ENCODE results near the gene AXL. TPM values are rescaled to one million over a fixed set of nuclear protein-coding genes. Genes with fewer than 3 reads are reported as not detected.
"Not testable (repeated sequence)": the region's sequence is repeated elsewhere in the genome, so short reads cannot be mapped to it uniquely, and the experiment has no call there.

AXL gene
- total and polyA plus RNA-seq, 5 donors from 2014 or later = 0.08 to 0.47 (median 0.41) TPM; not detected in 1

DNA sequence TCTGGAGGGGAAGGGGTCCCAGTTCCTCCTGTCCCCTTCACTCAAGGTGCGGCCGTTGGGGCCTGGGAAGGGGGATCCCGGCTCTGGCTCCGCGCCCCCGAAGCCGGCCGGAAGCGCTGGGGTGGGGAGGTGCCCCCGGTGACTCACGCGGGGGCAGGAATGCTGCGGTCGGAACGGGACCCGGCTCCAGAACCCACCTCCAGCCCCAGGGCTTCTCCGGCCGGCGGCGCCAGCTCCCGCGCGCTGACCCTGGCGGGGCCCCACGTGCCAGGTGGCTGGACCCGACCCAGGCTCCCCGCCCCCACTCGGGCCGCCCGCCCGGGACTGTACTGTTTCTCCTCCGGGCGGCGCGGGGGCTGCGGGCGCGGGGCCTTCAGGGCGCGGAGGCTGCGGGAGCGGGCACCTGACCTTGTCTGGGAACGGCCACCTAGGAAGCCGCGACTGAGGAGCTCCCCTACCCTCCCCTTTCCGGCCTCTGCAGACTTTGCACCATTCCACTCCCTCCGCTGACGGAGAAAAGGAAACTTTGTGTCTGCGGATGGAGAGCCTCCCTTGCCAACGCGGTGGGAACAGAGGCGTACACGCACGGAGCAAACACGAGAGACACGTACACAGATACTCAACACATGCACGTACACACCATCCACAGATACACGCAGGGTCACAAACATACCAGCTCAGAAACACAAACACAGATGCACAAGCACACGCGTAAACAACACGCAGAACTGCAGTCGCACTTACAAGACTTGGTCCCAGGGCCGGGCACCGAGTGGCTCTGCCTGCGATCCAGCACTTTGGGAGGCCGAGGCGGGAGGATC is 7.2 kb downstream of the AXL start:
- H3K27me3 ChIP-seq (ENCODE audit: control insufficient read depth, insufficient read depth, low read length) = peaks cover 14% of the 10 kb centered on the region
- peak; percentile 23 to 44 for ATAC-seq (ENCODE audit: low read depth in 2 of 2)
- Mint-ChIP-seq H3K27ac (peak overlapping the region; percentile 90 to 95 (median 91)), H3K27me3 (peaks cover 29% of the 10 kb centered on the region), H3K4me3 (peak overlapping the region; percentile 51 to 93 (median 85)), H3K9me3 (peaks cover 0 to 2% (median 0%) of the 10 kb centered on the region in 7 donors), H3K36me3 (no peaks in the 10 kb centered on the region), H3K4me1 (peaks cover 4 to 15% (median 10%) of the 10 kb centered on the region in 4 donors)
- H3K4me3 ChIP-seq (ENCODE audit: low read depth, low read length) = peak overlapping the region; percentile 72
- no peaks in the 10 kb centered on the region for H3K9me3 ChIP-seq (ENCODE audit: control insufficient read depth in 2 of 2, low read length in 2 of 2)
- H3K27ac ChIP-seq (ENCODE audit: insufficient read depth, low read length, poor library complexity, severe bottlenecking) = no peak overlapping the region
- H3K36me3 ChIP-seq (ENCODE audit: control insufficient read depth, insufficient read depth, low read length) = no peaks in the 10 kb centered on the region
- peak in 2 of 3 donors; percentile 21 to 24 for DNase-seq
- peaks cover 19% of the 10 kb centered on the region for H3K4me1 ChIP-seq (ENCODE audit: control insufficient read depth, insufficient read depth, low read length, poor library complexity, severe bottlenecking)

- ATAC-seq (ENCODE audit: low read depth in 2 of 2) (no peak), DNase-seq (no peak)
- H3K4me1 ChIP-seq (ENCODE audit: control insufficient read depth, insufficient read depth, low read length, poor library complexity, severe bottlenecking) = peaks cover 19% of the 10 kb centered on the region
- peaks cover 0 to 2% (median 0%) of the 10 kb centered on the region in 7 donors for H3K9me3 Mint-ChIP-seq
- peaks cover 4 to 15% (median 10%) of the 10 kb centered on the region in 4 donors for H3K4me1 Mint-ChIP-seq
- peak overlapping the region; percentile 51 to 93 (median 82) for H3K4me3 Mint-ChIP-seq
- peak overlapping the region; percentile 62 to 95 (median 90) for H3K27ac Mint-ChIP-seq
- H3K27me3 ChIP-seq (ENCODE audit: control insufficient read depth, insufficient read depth, low read length) = peaks cover 14% of the 10 kb centered on the region
- H3K4me3 ChIP-seq (ENCODE audit: low read depth, low read length) = peak overlapping the region; percentile 72
- H3K27ac ChIP-seq (ENCODE audit: insufficient read depth, low read length, poor library complexity, severe bottlenecking) = no peak overlapping the region
- H3K36me3 Mint-ChIP-seq = no peaks in the 10 kb centered on the region
- H3K36me3 ChIP-seq (ENCODE audit: control insufficient read depth, insufficient read depth, low read length) = no peaks in the 10 kb centered on the region
- H3K27me3 Mint-ChIP-seq = peaks cover 27% of the 10 kb centered on the region
- no peaks in the 10 kb centered on the region for H3K9me3 ChIP-seq (ENCODE audit: control insufficient read depth in 2 of 2, low read length in 2 of 2)
Observed at GRCh38 chr19:41226874-41227390, 7.9 kb downstream of the AXL start.

- Mint-ChIP-seq H3K9me3 (peaks cover 0 to 2% (median 0%) of the 10 kb centered on the region in 7 donors), H3K27ac (no peak overlapping the region), H3K36me3 (no peaks in the 10 kb centered on the region), H3K27me3 (peaks cover 17% of the 10 kb centered on the region), H3K4me1 (peaks cover 4 to 15% (median 10%) of the 10 kb centered on the region in 4 donors), H3K4me3 (no peak overlapping the region)
- DNase-seq (no peak), ATAC-seq (ENCODE audit: low read depth in 2 of 2) (no peak)
- no peaks in the 10 kb centered on the region for H3K36me3 ChIP-seq (ENCODE audit: control insufficient read depth, insufficient read depth, low read length)
- no peaks in the 10 kb centered on the region for H3K9me3 ChIP-seq (ENCODE audit: control insufficient read depth in 2 of 2, low read length in 2 of 2)
- peaks cover 19% of the 10 kb centered on the region for H3K4me1 ChIP-seq (ENCODE audit: control insufficient read depth, insufficient read depth, low read length, poor library complexity, severe bottlenecking)
- H3K27ac ChIP-seq (ENCODE audit: insufficient read depth, low read length, poor library complexity, severe bottlenecking) = no peak overlapping the region
- H3K4me3 ChIP-seq (ENCODE audit: low read depth, low read length) = no peak overlapping the region
- peaks cover 14% of the 10 kb centered on the region for H3K27me3 ChIP-seq (ENCODE audit: control insufficient read depth, insufficient read depth, low read length)
Observed at GRCh38 chr19:41228486-41228885, 9.5 kb downstream of the AXL start.

DNA sequence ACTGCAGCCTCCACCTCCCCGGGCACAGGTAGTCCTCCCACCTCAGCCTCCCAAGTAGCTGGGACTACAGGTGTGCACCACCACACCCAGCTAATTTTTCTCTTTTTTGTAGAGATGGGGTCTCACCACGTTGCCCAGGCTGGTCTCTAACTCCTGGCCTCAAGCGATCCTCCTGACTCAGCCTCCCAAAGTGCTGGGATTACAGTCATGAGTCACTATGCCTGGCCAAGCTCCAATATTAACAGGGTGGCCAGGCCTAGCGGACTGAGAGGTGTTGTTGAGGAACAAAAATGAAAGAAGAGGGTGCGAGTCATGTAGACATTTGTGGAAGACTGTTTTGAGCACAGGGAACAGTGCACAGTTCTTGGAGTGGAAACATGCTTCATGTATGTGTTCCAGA is 10.3 kb downstream of the AXL start:
- not testable (repeated sequence) for H3K36me3 ChIP-seq (ENCODE audit: control insufficient read depth, insufficient read depth, low read length); H3K27ac Mint-ChIP-seq; H3K27ac ChIP-seq (ENCODE audit: insufficient read depth, low read length, poor library complexity, severe bottlenecking); DNase-seq; H3K9me3 ChIP-seq (ENCODE audit: control insufficient read depth in 2 of 2, low read length in 2 of 2); H3K4me3 ChIP-seq (ENCODE audit: low read depth, low read length); ATAC-seq (ENCODE audit: low read depth in 2 of 2); H3K9me3 Mint-ChIP-seq; H3K4me3 Mint-ChIP-seq; H3K36me3 Mint-ChIP-seq
- Mint-ChIP-seq H3K4me1 (peaks cover 4 to 15% (median 10%) of the 10 kb centered on the region in 4 donors), H3K27me3 (peaks cover 17% of the 10 kb centered on the region)
- H3K4me1 ChIP-seq (ENCODE audit: control insufficient read depth, insufficient read depth, low read length, poor library complexity, severe bottlenecking) = peaks cover 19% of the 10 kb centered on the region
- peaks cover 14% of the 10 kb centered on the region for H3K27me3 ChIP-seq (ENCODE audit: control insufficient read depth, insufficient read depth, low read length)

- ATAC-seq (ENCODE audit: low read depth in 2 of 2) = no peak
- Histone ChIP-seq H3K27ac (ENCODE audit: insufficient read depth, low read length, poor library complexity, severe bottlenecking) (no peak overlapping the region), H3K4me3 (ENCODE audit: low read depth, low read length) (no peak overlapping the region), H3K36me3 (ENCODE audit: control insufficient read depth, insufficient read depth, low read length) (no peaks in the 10 kb centered on the region), H3K27me3 (ENCODE audit: control insufficient read depth, insufficient read depth, low read length) (peaks cover 12% of the 10 kb centered on the region), H3K4me1 (ENCODE audit: control insufficient read depth, insufficient read depth, low read length, poor library complexity, severe bottlenecking) (peaks cover 19% of the 10 kb centered on the region), H3K9me3 (ENCODE audit: control insufficient read depth in 2 of 2, low read length in 2 of 2) (no peaks in the 10 kb centered on the region)
- Mint-ChIP-seq H3K27ac (no peak overlapping the region), H3K36me3 (no peaks in the 10 kb centered on the region), H3K4me1 (peaks cover 4 to 15% (median 10%) of the 10 kb centered on the region in 4 donors), H3K9me3 (peaks cover 0 to 2% (median 0%) of the 10 kb centered on the region in 7 donors), H3K4me3 (no peak overlapping the region), H3K27me3 (peaks cover 13% of the 10 kb centered on the region)
- no peak for DNase-seq
Observed at GRCh38 chr19:41230067-41230857, 11.2 kb downstream of the AXL start.

DNA sequence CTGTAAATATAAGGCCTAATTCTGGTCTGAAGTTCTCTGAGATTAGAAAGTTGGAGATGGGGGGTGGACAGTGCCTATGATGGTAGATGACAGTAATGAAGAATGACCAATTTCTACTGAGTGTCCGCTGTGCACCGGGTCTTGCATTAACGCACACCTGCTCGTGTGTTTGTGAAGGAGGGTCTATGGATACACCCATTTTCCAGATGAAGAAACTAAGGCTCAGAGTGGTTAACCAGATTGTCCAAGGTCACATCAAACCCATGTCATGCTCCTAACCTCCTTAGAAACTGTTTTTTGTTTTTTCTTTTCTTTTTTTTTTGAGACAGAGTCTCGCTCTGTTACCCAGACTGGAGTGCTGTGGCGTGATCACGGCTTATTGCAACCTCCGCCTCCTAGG is 13.7 kb downstream of the AXL start:
- Histone ChIP-seq H3K36me3 (ENCODE audit: control insufficient read depth, insufficient read depth, low read length) (no peaks in the 10 kb centered on the region), H3K27ac (ENCODE audit: insufficient read depth, low read length, poor library complexity, severe bottlenecking) (no peak overlapping the region), H3K4me3 (ENCODE audit: low read depth, low read length) (no peak overlapping the region), H3K27me3 (ENCODE audit: control insufficient read depth, insufficient read depth, low read length) (peaks cover 3% of the 10 kb centered on the region), H3K9me3 (ENCODE audit: control insufficient read depth in 2 of 2, low read length in 2 of 2) (no peaks in the 10 kb centered on the region), H3K4me1 (ENCODE audit: control insufficient read depth, insufficient read depth, low read length, poor library complexity, severe bottlenecking) (no peaks in the 10 kb centered on the region)
- H3K27ac Mint-ChIP-seq = no peak overlapping the region
- no peak overlapping the region for H3K4me3 Mint-ChIP-seq
- no peaks in the 10 kb centered on the region for H3K27me3 Mint-ChIP-seq
- H3K36me3 Mint-ChIP-seq = no peaks in the 10 kb centered on the region
- DNase-seq = no peak
- no peaks in the 10 kb centered on the region for H3K4me1 Mint-ChIP-seq
- ATAC-seq (ENCODE audit: low read depth in 2 of 2) = no peak
- no peaks in the 10 kb centered on the region for H3K9me3 Mint-ChIP-seq

DNA sequence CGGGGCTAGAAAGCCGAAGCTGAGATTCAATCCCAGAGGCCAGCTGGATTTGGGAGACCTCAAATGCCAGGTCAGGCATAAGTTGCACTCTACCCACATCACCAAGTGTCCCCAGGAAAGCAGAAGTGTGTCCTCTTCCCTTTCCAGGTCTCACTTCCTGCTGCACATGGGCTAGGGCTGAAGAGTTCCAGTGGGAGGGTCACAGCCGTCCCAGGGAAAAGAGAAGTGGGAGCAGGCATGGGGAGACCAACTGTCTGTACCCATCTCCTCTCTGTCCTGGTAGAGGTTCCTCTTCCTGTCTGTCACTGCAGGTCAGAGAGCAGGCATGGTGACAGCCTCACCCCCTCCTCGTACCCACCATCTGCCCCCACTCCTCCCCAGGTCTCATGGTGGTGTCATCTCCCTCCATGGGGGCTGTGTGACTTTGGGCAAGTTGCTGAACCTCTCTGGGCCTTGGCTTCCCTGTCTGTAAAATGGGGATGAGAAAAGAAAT is 14.8 kb downstream of the AXL start:
- H3K36me3 Mint-ChIP-seq = no peaks in the 10 kb centered on the region
- H3K27me3 Mint-ChIP-seq = no peaks in the 10 kb centered on the region
- peak in 1 of 2 donors; percentile 8 for ATAC-seq (ENCODE audit: low read depth in 2 of 2)
- no peak overlapping the region for H3K27ac Mint-ChIP-seq
- Histone ChIP-seq H3K27ac (ENCODE audit: insufficient read depth, low read length, poor library complexity, severe bottlenecking) (no peak overlapping the region), H3K36me3 (ENCODE audit: control insufficient read depth, insufficient read depth, low read length) (no peaks in the 10 kb centered on the region), H3K4me1 (ENCODE audit: control insufficient read depth, insufficient read depth, low read length, poor library complexity, severe bottlenecking) (no peaks in the 10 kb centered on the region), H3K4me3 (ENCODE audit: low read depth, low read length) (no peak overlapping the region), H3K27me3 (ENCODE audit: control insufficient read depth, insufficient read depth, low read length) (no peaks in the 10 kb centered on the region), H3K9me3 (ENCODE audit: control insufficient read depth in 2 of 2, low read length in 2 of 2) (no peaks in the 10 kb centered on the region)
- H3K4me1 Mint-ChIP-seq = no peaks in the 10 kb centered on the region
- no peak overlapping the region for H3K4me3 Mint-ChIP-seq
- H3K9me3 Mint-ChIP-seq = no peaks in the 10 kb centered on the region
- no peak for DNase-seq

Measured in CD4-positive, CD25-positive, alpha-beta regulatory T cell (primary cell).